GM21447 (cell line): ENCODE measurements around the gene GARIN6.
"Not testable (repeated sequence)": the region's sequence is repeated elsewhere in the genome, so short reads cannot be mapped to it uniquely, and the experiment has no call there.

Source experiments
- ATAC-seq: cut with Tn5 transposase; IDR thresholded peaks from one replicate; pipeline ENCODE4 v1.9.1; 2021; ENCODE audit not compliant: unreplicated experiment

Gene GARIN6

GRCh38 chr12:99647453-99647852, at the start of gene GARIN6:
Gene GARIN6 (plus strand): TSS chr12:99647753. CDS start chr12:99648175, 422 bp downstream.
- ATAC-seq, result no peak

GRCh38 chr12:99598785-99599184, 48.8 kb upstream of the GARIN6 start:
- no peak for ATAC-seq

DNA sequence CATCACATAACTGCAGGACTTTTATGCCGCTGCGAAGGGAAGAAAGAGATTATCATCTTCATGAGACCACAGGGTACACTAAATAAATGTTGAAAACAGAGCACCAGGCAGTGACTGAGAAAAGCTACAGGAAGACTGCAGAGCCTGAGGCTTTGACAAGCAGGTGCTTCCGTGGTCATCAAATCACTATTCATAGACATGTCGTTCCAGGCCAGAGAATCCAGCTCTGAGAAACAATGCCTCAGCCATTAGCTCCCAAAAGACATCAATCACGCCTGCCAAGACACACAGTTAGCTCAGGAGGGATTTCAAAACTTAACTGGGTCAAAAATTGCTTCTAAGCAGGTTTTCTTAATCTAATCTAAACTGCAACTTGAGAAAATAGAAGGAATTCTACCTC, 47.2 kb upstream of the GARIN6 start:
- ATAC-seq, result peak; percentile 97

- no peak for ATAC-seq
Measured at GRCh38 chr12:99609455-99610181, 37.9 kb upstream of the GARIN6 start.

- ATAC-seq, result no peak
Measured at GRCh38 chr12:99611117-99611516, 36.4 kb upstream of the GARIN6 start.

GRCh38 chr12:99611599-99611998, 36.0 kb upstream of the GARIN6 start:
- no peak for ATAC-seq

DNA sequence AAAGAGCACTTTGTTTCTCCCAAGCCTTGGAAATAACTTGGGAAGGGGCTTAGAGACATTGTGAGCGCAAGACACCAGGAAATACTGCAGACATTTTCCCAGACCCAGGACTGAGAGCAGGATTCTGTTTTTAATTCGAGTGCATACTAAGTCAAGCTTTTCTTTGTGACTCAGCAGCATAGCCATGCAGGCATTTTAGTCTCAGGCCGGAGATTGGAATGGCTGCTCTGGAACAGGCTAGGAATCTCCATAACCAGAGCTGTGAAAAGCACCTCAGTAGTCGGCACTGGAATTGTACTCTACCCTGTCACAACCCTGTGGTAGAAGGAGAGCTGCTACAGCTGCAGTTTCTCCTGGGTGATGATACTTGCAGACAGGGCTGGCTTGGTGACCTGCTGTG, 28.9 kb upstream of the GARIN6 start:
- ATAC-seq, result no peak

GRCh38 chr12:99619389-99620158, 28.0 kb upstream of the GARIN6 start:
- ATAC-seq, result peak; percentile 96

- ATAC-seq, result no peak
Measured at GRCh38 chr12:99620159-99620479, 27.4 kb upstream of the GARIN6 start.

GRCh38 chr12:99624591-99624990, 23.0 kb upstream of the GARIN6 start:
- not testable (repeated sequence) for ATAC-seq

- ATAC-seq, result no peak
Measured at GRCh38 chr12:99627459-99627858, 20.1 kb upstream of the GARIN6 start.

- ATAC-seq, result no peak
Measured at GRCh38 chr12:99644629-99645028, 2.9 kb upstream of the GARIN6 start.

DNA sequence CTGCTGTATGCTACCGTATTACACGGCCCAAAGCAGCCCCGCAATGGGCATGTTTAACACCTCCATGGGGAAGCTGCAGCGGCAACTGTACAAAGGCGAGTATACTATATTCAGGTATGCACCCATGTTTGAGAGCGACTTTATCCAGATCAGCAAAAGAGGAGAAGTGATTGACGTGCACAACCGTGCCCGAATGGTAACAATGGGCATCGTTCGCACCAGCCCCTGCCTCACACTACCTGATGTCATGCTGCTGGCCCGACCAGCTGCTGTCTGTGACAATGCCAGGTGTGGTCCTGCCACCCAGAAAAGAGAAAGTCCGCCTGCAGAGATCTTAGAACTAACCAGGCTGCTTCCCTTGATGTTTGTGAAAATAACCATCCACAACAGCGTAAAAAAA, 630 bp downstream of the GARIN6 start:
- ATAC-seq, result no peak

DNA sequence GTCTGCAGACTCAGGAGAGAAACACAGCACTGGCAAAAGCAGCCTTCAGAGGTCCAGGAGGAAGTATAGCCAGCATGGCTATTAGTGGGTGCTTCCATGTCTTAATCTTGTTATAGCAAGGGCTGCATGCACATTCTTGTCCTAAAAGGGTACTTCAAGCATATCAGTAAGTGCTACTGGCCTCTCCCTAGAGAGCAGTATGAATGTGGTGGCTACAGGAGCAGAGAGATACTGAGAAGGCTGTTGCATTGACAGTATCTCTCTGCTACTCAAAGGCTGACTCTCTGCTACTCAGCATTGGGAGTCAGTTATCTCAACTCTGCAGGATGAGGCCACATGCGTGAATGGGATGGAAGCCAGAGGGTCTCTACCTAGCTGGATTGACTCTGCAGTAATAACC, 2.0 kb downstream of the GARIN6 start:
- no peak for ATAC-seq

DNA sequence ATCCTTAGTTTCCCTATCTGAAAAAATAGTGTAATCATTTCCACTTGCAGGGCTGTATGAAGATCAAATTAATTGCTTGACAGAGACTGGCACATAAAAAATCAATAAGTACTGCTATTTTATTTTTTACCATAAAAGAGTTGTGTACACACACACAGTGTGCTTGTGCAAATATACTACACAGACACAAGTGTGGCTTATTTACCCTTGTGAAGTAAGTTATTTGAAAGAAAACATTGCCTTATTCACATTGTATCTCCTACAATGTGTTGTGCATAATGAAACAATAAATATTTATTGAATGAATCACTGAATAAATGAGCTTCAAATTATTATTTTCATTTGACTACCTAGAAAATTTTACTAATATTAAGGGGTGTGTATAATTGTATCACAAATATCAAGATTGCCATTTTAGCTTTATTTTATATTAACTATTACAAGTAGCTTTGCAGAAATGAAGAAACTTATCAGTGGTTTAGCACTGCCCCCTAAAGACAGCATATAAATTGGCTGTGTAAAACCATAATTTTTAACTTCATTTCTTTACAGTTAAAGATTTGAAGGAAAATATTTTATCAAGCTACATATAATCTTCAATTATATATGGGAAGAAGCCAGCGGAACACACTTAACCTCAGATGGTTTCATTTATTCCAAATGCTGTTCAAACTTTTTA, 11.3 kb downstream of the GARIN6 start:
- ATAC-seq, result no peak

DNA sequence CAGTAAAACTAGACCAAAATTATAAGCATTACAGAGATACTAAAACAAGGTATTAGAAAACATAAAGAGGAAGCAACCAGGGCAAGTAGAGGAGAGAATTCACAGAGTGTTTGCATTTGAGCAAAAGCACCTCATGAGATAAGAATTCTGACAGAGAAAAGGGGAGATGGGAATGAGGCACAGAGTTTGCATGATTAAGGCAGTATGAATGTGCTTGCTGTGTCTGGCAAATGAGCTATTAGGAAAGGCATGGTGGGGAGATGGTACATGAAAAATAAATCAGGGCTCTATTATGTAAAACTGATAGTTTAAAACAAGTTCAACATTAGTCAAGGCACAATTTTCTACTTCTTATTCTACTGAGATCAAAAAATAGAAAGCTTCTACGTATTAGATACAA, 23.1 kb downstream of the GARIN6 start:
- ATAC-seq, result no peak

GRCh38 chr12:99680276-99680675, 32.7 kb downstream of the GARIN6 start:
- ATAC-seq, result no peak

GRCh38 chr12:99686142-99686541, 38.6 kb downstream of the GARIN6 start:
- no peak for ATAC-seq

DNA sequence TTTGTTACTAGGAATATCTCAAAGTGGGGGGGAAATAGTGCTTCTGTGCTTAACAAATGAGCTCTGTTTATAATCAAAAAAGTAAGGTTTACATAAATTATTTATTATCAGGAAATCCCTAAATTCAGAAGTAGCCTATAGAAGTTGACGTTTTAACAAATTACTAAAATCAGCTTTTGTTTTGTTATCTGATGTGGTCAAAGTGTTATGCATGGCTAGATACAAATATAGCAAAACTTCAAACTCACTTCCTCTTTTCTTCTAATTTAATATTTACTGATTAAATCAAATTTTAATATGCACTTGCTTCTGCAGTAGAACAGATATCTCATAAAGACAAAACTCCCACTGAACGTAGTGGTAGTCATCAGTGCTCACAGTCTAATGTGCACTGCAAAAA, 47.5 kb downstream of the GARIN6 start:
- no peak for ATAC-seq
